ENCODE data around the gene PTH2R.

PTH2R gene

GRCh38 chr2:208406474-208407451 is at the start of gene PTH2R:
PTH2R (plus strand) TSS chr2:208406792; CDS start chr2:208407044, 252 bp downstream.
- DNase-seq (ENCODE audit: low read depth) = no peak
- no peak within 1 kb of the TSS for H3K4me3 ChIP-seq (ENCODE audit: low read depth, low read length)
- TF ChIP-seq CTCF (IDR thresholded peaks at IDR 0.05; ENCODE audit: insufficient read depth, low read depth, low read length, missing control alignments) = no peak

GRCh38 chr2:208356846-208357574 is 49.6 kb upstream of the PTH2R start:
- DNase-seq (ENCODE audit: low read depth) = no peak
- H3K4me3 ChIP-seq (ENCODE audit: low read depth, low read length) = no peak overlapping the region
- no peak for TF ChIP-seq CTCF (IDR thresholded peaks at IDR 0.05; ENCODE audit: insufficient read depth, low read depth, low read length, missing control alignments)

- no peak for TF ChIP-seq CTCF (IDR thresholded peaks at IDR 0.05; ENCODE audit: insufficient read depth, low read depth, low read length, missing control alignments)
- no peak overlapping the region for H3K4me3 ChIP-seq (ENCODE audit: low read depth, low read length)
- no peak for DNase-seq (ENCODE audit: low read depth)
These were observed 47.6 kb upstream of the PTH2R start for GRCh38 chr2:208358758-208359631.

DNA sequence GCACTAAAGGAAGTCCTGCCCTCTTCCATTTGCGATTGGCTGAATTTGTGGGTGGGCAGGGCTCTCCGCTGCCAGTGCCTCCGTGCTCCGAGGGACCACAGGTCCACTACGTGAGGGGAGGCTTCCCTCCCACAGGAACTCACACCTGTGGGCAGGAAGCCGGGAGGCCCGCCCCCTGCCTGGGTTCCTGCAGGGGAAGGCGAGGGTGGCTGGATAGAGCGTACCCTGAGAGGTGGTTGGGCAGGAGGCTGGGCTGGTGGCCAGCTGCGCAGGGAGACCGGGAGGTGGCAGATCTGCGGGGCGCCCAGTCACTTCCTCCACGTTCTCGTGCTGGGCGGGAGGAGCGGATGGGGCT is 47.0 kb upstream of the PTH2R start:
- no peak overlapping the region for H3K4me3 ChIP-seq (ENCODE audit: low read depth, low read length)
- no peak for DNase-seq (ENCODE audit: low read depth)
- TF ChIP-seq CTCF (IDR thresholded peaks at IDR 0.05; ENCODE audit: insufficient read depth, low read depth, low read length, missing control alignments) = no peak

DNA sequence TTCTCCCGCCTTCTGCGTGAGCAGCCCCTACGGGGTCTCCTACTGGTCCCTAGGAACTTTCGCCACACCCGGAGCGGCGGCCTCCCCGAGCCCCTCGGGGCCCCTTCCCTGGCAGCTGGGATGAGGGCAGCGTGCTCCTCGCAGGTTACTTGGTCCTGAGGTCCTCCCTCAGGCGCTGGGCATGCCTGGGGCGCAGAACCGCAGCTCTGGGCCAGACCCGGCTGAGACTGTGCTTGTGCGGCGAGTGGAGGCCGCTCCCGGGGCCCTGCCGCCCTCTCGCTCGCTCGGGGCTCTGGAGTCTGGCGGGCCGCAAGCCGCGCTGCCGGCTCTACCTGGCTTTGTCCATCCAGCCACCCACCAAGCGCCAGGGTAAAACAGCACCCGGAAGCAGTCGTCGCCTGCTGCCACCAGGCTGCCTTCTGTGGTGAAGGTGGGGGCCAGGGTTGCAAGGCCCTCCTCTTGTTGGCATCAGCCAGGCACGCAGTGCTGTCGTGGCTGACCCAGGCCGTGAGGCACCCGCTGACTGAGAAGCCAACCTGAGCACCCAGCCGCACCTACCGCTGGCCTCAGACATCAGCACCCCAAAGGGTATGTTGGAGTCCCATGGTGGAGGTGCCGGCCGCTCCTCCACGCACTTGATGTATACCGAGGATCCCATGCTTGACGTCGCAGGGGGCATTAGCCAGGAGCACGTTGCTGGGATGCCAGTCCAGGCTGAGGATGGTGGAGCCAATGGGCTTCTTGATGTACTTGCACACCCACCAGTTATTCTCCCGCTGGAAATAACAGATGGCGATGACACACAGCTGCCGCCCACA is 46.1 kb upstream of the PTH2R start:
- DNase-seq (ENCODE audit: low read depth) = no peak
- no peak overlapping the region for H3K4me3 ChIP-seq (ENCODE audit: low read depth, low read length)

More for the DNA sequence above, 46.1 kb upstream of the PTH2R start:
- TF ChIP-seq CTCF (IDR thresholded peaks at IDR 0.05; ENCODE audit: insufficient read depth, low read depth, low read length, missing control alignments) = no peak
